HG03571 (cell line): Measurements from ENCODE around the gene PRKCB.
"Not testable (repeated sequence)": the region's sequence is repeated elsewhere in the genome, so short reads cannot be mapped to it uniquely, and the experiment has no call there.

Experiments
- ATAC-seq: cut with Tn5 transposase; IDR thresholded peaks from one replicate; pipeline ENCODE4 v1.9.1; 2021; ENCODE audit not compliant: unreplicated experiment

PRKCB gene

DNA sequence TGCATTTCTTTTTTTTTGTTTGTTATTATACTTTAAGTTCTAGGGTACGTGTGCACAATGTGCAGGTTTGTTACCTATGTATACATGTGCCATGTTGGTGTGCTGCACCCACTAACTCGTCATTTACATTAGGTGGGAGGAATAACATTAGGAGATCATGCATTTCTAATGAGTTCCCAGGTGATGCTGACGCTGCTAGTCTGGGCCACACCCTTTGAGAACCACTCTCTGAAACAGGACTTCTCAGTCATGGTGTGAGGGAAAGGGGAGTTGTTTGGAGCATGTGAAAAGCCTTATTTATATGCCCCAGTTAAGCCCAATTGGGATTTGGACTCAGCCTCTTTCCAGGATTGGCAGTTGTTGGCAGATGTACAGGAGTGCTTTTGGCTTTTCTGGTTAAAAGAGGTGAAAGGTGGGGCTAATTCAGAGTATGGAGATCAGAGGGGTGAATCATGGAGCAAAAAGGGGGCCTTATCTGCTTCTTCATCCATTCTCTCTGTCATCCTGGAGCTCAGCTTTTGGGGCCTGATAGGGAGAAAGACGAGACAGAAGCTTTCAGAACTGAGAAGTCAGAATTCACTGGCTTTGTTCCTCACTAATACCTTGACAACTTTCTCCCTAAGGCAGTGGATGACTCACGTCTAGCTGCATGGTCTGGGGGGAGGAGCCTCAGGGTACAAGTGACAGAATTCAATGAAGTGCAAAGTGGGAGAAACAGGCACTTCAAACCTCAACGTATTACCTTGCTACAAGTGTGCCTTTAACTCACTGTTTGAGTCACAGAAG lies 240.3 kb downstream of the PRKCB start:
- ATAC-seq = no peak

DNA sequence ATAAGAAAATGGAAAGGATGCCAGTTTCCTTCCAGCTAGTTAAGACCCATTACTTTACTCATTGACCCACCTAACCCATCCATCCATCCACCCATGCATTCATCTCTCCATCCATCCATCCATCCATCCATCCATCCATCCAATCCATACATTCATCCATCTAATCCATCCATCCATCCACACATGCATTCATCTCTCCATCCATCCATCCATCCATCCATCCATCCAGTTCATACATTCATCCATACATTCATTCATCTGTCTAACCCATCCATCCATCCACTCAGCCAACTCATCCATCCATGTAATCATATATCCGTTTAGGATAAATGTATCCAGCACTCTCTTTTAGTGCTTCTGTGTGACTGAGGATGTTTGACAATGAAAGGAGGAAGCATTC lies 241.5 kb downstream of the PRKCB start:
- ATAC-seq = no peak

GRCh38 chr16:24077966-24078365 lies 242.2 kb downstream of the PRKCB start:
- no peak for ATAC-seq

DNA sequence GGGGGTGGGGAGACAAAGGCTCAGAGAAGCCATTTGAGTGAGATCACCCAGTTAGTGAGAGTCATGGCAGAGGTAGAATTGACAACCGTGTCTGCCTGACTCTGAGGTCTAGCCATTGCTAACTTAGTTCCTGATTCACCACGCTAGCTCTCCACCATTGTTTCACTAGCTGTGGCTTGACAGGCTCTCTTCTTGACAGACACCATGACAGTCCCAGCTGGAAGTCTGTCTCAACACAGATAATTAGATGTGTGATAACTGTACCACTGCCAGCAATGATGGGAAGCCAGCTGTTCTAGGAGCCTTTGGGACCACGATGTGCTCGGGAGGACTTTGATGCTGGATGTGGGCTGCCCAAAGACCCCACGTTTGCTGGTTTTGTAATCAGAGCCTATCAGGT lies 249.9 kb downstream of the PRKCB start:
- ATAC-seq = no peak

GRCh38 chr16:24087891-24088410 lies 252.2 kb downstream of the PRKCB start:
- ATAC-seq = no peak

DNA sequence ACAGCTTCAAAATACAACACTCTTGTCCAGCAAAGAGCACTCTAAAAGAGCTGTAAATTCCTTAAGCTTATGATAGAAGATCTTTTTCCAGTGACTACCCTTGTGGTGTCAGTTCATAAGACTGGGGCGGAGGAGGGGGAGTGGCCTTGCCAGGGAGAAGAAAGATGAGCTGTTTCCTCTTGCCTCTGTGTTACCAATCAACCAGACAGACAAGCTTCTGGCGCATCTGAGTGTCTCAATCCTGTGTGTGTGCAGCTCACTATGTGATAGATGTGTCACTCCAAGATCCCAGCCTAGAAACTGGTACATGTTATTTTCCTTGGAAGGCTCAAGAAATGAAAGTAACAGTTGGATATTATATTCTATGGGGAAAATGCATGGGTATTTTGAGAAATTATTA lies 253.0 kb downstream of the PRKCB start:
- no peak for ATAC-seq

DNA sequence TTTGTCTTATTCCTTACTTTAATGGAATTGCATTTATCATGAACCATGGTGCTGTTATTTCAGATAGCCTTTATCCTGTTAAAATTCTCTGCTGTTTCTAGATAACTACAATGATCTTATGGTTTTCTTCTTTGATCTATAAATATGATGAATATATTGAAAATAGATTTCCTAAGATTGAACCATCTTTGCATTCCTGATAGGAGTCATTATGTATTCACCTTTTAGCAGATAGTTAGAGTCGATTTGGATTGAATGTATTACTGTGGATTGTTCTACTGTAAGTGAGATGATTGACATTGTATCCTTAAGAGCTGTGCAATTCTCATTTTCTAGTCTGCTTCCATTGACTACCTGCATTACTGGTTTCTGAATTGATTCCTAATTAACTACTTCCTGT lies 255.3 kb downstream of the PRKCB start:
- no peak for ATAC-seq

- no peak for ATAC-seq
Measured at GRCh38 chr16:24093049-24093448, 257.3 kb downstream of the PRKCB start.

DNA sequence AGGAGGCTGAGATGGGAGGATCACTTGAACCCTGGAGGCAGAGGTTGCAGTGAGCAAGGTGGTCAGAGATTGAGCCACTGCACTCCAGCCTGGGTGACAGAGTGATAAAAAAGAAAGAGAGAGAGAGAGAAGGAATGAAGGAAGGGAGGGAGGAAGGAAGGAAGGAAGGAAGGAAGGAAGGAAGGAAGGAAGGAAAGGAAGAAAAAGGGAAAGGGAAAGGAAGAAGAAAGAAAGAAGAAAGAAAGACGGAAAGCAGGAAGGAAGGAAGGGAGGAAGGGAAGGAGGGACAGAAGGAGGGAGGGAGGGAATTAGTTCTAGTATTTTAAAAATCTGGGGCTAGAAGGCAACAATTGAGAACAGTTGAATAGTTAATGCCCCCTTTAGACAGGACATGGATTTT lies 258.9 kb downstream of the PRKCB start:
- no peak for ATAC-seq

GRCh38 chr16:24098896-24099295 lies 263.1 kb downstream of the PRKCB start:
- ATAC-seq = no peak

DNA sequence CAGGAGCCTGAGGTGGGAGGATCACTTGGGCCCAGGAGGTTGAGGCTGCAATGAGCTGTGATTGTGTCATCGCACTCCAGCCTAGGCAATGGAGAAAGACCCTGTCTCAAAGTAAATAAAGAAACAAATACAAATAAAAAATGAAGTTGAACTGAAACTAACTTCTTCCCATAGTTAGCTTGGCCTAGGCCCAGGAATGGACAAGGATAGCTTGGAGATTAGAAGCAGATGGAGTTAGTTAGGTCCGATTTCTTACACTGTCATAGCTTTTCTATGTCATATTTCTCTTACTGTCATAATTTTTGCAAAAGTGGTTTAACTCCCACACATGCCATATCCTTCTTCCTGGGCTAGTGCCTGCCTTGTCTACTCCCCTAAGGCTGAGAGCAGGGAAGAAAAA lies 265.6 kb downstream of the PRKCB start:
- ATAC-seq = no peak

DNA sequence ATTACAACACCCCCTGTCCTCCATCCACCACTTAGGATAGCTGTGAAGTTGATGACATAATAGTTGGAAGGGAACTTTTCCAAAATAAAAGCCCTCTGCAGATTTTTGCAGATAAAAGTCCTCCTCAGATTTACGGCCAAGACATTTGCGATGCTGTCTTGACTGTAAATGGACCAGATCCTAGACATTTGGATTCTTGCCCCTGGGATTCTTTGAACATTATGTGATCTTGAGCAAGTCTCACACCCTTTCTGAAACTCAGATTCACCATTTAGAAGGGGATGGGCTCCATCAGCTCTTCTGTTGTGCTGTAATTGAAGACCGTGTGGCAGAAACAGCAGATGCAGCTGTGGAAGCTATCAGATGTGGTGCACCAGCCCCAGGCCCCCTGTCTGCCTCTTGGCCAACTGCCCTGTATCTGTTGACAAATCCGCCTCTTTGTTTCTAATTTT lies 266.5 kb downstream of the PRKCB start:
- ATAC-seq = no peak

DNA sequence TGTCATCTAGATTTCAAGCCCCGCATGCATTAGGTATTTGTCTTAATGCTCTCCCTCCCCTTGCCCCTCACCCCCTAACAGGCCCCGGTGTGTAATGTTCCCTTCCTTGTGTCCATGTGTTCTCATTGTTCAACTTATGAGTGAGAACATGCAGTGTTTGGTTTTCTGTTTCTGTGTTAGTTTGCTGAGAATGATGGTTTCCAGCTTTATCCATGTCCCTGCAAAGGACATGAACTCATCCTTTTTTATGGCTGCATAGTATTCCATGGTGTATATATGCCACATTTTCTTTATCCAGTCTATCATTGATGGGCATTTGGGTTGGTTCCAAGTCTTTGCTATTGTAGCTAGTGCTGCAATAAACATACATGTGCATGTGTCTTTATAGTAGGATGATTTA lies 269.7 kb downstream of the PRKCB start:
- ATAC-seq = not testable (repeated sequence)

DNA sequence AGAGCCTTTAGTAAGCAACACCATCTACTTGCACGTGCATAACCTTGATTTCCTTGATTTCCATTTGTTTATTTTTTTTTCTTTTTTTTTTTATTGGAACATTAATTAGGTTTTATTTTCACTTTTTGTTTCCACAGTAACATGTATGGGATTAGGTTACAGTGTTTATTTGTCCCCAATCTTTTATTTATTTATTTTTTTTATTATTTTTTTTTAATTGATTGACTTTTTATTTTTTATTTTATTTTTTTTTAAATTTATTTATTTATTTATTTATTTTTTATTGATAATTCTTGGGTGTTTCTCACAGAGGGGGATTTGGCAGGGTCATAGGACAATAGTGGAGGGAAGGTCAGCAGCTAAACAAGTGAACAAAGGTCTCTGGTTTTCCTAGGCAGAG lies 272.3 kb downstream of the PRKCB start:
- ATAC-seq = not testable (repeated sequence)

DNA sequence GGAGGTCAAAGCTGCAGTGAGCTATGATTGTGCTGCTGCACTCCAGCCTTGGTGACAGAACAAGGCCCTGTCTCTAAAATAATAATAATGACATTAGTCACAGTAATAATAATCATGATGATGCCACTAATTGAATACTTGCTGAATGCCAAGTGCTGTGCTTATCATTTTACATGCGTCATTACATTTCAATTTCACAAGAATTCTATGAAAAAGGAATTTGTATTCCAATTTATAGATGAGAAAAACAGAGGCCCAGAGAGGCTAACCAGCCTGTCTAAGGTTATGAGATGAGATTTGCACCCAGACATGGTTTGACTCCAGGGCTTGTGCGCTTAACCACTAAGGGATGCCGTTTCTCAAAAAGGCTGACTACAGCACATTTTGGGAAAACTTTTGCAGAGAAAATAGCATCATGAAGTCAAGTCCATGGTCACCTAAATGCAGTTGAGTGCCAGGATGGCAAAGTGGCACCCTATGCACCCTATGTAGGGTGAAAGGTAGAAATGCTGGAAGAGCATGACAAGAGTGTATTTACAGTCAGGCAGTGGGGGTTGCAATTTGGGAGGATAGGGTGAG lies 276.0 kb downstream of the PRKCB start:
- ATAC-seq = no peak

GRCh38 chr16:24113115-24113745 lies 277.4 kb downstream of the PRKCB start:
- ATAC-seq = no peak

DNA sequence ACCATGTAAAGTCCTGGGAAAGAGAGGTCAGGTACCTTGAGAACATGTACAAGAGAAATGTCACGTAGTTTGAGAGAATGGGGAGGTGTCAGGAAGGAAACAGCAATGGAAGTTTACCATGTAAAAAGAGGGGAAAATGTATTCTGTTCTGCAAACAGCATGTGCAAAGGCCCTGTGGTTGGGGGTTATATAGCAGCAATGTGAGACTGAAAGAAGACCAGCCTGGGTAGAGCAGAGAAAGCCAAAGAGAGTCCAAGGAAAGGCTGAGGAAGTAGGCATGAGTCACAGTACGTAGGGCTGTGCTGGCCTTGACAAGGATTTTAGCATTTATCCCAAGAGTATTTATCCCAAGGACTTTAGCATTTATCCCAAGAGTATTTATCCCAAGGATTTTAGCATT lies 279.1 kb downstream of the PRKCB start:
- no peak for ATAC-seq

GRCh38 chr16:24116046-24116776 lies 280.4 kb downstream of the PRKCB start:
- ATAC-seq = no peak

- no peak for ATAC-seq
Measured at GRCh38 chr16:24116989-24117388, 281.2 kb downstream of the PRKCB start.

DNA sequence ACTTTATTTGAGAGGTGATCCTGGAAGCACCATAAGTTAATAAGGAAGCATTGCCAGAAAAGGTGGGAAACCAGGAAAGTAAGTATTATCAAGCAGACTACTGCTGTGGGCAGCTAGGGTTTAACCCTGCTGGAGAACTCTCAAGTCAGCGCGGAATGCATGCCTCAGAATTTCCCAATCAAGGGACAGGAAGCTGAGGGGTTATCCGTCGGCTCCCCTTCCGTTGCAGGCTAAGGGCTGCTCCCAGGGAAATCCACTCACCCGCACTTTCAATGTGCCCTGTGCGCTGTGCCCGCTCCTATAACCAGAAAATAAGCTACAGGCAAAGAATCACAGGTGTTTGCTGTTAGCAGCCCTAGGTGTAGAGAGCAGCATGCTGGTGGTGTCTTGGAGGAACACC lies 281.9 kb downstream of the PRKCB start:
- no peak for ATAC-seq

- no peak for ATAC-seq
Measured at GRCh38 chr16:24118126-24118821, 282.5 kb downstream of the PRKCB start.
